ENCODE results near the gene ENKD1. TPM values are rescaled to one million over a fixed set of nuclear protein-coding genes. Genes with fewer than 3 reads are reported as not detected.

ENKD1 gene
- total RNA-seq, 1 experiment from 2014 or later = 11.9 TPM

DNA sequence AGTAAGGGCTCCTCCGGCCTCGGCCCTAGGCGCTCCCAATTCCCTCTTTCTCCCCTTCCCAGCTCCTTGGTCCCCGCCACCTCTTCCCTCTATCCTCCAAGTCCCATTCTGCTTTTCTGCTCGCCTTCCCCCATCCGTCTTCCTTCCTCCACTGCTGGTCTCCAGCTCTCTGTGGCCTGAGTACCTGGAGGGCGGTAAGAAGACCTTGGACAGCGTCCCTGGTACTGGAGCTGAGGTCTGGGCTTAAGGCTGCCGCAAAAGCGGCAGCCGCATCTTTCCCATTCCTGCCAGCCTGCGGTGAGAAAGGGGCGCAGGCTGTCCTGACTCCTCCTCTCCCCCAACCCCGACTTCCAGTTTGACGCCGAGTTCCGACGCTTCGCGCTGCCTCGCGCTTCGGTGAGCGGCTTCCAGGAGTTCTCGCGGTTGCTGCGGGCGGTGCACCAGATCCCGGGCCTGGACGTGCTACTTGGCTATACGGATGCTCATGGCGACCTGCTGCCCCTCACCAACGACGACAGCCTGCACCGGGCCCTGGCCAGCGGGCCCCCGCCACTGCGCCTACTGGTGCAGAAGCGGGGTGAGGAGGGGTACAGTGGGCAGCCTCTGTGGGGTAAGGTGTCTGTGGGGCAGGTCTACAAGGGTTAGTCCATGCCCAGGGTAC lies 5.3 kb downstream of the ENKD1 start (continued):
- TF ChIP-seq NFATC4 (CRISPR knock-in tag; IDR thresholded peaks at IDR 0.05) (no peak), NR2C2 (CRISPR knock-in tag; IDR thresholded peaks at IDR 0.05) (no peak), ZNF232 (CRISPR knock-in tag; IDR thresholded peaks at IDR 0.05) (no peak), SMAD3 (CRISPR knock-in tag; IDR thresholded peaks at IDR 0.05; ENCODE audit: borderline replicate concordance) (no peak), ZNF317 (CRISPR knock-in tag; IDR thresholded peaks at IDR 0.05; ENCODE audit: borderline replicate concordance, low read depth) (no peak), IRF2 (CRISPR knock-in tag; IDR thresholded peaks at IDR 0.05; ENCODE audit: borderline replicate concordance, low read depth) (no peak), TEAD1 (CRISPR knock-in tag; IDR thresholded peaks at IDR 0.05) (no peak; the same call in none of the 2 replicates), SP1 (CRISPR knock-in tag; conservative IDR thresholded peaks at IDR 0.05) (no peak), ZNF396 (CRISPR knock-in tag; IDR thresholded peaks at IDR 0.05; ENCODE audit: borderline replicate concordance) (no peak)
- TF ChIP-seq, protein P1, sequence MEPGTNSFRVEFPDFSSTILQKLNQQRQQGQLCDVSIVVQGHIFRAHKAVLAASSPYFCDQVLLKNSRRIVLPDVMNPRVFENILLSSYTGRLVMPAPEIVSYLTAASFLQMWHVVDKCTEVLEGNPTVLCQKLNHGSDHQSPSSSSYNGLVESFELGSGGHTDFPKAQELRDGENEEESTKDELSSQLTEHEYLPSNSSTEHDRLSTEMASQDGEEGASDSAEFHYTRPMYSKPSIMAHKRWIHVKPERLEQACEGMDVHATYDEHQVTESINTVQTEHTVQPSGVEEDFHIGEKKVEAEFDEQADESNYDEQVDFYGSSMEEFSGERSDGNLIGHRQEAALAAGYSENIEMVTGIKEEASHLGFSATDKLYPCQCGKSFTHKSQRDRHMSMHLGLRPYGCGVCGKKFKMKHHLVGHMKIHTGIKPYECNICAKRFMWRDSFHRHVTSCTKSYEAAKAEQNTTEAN (CRISPR knock-in tag; IDR thresholded peaks at IDR 0.05) = 0 out of 2 replicates have a peak, but pooled peaks have one; percentile 26
- TF ChIP-seq, protein P2, sequence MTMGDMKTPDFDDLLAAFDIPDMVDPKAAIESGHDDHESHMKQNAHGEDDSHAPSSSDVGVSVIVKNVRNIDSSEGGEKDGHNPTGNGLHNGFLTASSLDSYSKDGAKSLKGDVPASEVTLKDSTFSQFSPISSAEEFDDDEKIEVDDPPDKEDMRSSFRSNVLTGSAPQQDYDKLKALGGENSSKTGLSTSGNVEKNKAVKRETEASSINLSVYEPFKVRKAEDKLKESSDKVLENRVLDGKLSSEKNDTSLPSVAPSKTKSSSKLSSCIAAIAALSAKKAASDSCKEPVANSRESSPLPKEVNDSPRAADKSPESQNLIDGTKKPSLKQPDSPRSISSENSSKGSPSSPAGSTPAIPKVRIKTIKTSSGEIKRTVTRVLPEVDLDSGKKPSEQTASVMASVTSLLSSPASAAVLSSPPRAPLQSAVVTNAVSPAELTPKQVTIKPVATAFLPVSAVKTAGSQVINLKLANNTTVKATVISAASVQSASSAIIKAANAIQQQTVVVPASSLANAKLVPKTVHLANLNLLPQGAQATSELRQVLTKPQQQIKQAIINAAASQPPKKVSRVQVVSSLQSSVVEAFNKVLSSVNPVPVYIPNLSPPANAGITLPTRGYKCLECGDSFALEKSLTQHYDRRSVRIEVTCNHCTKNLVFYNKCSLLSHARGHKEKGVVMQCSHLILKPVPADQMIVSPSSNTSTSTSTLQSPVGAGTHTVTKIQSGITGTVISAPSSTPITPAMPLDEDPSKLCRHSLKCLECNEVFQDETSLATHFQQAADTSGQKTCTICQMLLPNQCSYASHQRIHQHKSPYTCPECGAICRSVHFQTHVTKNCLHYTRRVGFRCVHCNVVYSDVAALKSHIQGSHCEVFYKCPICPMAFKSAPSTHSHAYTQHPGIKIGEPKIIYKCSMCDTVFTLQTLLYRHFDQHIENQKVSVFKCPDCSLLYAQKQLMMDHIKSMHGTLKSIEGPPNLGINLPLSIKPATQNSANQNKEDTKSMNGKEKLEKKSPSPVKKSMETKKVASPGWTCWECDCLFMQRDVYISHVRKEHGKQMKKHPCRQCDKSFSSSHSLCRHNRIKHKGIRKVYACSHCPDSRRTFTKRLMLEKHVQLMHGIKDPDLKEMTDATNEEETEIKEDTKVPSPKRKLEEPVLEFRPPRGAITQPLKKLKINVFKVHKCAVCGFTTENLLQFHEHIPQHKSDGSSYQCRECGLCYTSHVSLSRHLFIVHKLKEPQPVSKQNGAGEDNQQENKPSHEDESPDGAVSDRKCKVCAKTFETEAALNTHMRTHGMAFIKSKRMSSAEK (CRISPR knock-in tag; IDR thresholded peaks at IDR 0.05; ENCODE audit: borderline replicate concordance) = no peak
- TF ChIP-seq, protein P3, sequence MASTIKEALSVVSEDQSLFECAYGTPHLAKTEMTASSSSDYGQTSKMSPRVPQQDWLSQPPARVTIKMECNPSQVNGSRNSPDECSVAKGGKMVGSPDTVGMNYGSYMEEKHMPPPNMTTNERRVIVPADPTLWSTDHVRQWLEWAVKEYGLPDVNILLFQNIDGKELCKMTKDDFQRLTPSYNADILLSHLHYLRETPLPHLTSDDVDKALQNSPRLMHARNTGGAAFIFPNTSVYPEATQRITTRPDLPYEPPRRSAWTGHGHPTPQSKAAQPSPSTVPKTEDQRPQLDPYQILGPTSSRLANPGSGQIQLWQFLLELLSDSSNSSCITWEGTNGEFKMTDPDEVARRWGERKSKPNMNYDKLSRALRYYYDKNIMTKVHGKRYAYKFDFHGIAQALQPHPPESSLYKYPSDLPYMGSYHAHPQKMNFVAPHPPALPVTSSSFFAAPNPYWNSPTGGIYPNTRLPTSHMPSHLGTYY (CRISPR knock-in tag; IDR thresholded peaks at IDR 0.05) = no peak
- TF ChIP-seq, protein P4, sequence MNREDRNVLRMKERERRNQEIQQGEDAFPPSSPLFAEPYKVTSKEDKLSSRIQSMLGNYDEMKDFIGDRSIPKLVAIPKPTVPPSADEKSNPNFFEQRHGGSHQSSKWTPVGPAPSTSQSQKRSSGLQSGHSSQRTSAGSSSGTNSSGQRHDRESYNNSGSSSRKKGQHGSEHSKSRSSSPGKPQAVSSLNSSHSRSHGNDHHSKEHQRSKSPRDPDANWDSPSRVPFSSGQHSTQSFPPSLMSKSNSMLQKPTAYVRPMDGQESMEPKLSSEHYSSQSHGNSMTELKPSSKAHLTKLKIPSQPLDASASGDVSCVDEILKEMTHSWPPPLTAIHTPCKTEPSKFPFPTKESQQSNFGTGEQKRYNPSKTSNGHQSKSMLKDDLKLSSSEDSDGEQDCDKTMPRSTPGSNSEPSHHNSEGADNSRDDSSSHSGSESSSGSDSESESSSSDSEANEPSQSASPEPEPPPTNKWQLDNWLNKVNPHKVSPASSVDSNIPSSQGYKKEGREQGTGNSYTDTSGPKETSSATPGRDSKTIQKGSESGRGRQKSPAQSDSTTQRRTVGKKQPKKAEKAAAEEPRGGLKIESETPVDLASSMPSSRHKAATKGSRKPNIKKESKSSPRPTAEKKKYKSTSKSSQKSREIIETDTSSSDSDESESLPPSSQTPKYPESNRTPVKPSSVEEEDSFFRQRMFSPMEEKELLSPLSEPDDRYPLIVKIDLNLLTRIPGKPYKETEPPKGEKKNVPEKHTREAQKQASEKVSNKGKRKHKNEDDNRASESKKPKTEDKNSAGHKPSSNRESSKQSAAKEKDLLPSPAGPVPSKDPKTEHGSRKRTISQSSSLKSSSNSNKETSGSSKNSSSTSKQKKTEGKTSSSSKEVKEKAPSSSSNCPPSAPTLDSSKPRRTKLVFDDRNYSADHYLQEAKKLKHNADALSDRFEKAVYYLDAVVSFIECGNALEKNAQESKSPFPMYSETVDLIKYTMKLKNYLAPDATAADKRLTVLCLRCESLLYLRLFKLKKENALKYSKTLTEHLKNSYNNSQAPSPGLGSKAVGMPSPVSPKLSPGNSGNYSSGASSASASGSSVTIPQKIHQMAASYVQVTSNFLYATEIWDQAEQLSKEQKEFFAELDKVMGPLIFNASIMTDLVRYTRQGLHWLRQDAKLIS (CRISPR knock-in tag; IDR thresholded peaks at IDR 0.05; ENCODE audit: borderline replicate concordance) = no peak
- TF ChIP-seq, protein P5, sequence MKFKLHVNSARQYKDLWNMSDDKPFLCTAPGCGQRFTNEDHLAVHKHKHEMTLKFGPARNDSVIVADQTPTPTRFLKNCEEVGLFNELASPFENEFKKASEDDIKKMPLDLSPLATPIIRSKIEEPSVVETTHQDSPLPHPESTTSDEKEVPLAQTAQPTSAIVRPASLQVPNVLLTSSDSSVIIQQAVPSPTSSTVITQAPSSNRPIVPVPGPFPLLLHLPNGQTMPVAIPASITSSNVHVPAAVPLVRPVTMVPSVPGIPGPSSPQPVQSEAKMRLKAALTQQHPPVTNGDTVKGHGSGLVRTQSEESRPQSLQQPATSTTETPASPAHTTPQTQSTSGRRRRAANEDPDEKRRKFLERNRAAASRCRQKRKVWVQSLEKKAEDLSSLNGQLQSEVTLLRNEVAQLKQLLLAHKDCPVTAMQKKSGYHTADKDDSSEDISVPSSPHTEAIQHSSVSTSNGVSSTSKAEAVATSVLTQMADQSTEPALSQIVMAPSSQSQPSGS (CRISPR knock-in tag; IDR thresholded peaks at IDR 0.05; ENCODE audit: borderline replicate concordance, low read depth) = no peak
- TF ChIP-seq, protein P6, sequence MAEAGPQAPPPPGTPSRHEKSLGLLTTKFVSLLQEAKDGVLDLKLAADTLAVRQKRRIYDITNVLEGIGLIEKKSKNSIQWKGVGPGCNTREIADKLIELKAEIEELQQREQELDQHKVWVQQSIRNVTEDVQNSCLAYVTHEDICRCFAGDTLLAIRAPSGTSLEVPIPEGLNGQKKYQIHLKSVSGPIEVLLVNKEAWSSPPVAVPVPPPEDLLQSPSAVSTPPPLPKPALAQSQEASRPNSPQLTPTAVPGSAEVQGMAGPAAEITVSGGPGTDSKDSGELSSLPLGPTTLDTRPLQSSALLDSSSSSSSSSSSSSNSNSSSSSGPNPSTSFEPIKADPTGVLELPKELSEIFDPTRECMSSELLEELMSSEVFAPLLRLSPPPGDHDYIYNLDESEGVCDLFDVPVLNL (CRISPR knock-in tag; IDR thresholded peaks at IDR 0.05; ENCODE audit: borderline replicate concordance, low read depth) = no peak
- TF ChIP-seq, protein P7, sequence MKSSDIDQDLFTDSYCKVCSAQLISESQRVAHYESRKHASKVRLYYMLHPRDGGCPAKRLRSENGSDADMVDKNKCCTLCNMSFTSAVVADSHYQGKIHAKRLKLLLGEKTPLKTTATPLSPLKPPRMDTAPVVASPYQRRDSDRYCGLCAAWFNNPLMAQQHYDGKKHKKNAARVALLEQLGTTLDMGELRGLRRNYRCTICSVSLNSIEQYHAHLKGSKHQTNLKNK (CRISPR knock-in tag; IDR thresholded peaks at IDR 0.05) = no peak
- TF ChIP-seq, protein P8, sequence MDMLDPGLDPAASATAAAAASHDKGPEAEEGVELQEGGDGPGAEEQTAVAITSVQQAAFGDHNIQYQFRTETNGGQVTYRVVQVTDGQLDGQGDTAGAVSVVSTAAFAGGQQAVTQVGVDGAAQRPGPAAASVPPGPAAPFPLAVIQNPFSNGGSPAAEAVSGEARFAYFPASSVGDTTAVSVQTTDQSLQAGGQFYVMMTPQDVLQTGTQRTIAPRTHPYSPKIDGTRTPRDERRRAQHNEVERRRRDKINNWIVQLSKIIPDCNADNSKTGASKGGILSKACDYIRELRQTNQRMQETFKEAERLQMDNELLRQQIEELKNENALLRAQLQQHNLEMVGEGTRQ (CRISPR knock-in tag; IDR thresholded peaks at IDR 0.05) = no peak; the same call in 1 of the 2 replicates
- TF ChIP-seq, protein P9, sequence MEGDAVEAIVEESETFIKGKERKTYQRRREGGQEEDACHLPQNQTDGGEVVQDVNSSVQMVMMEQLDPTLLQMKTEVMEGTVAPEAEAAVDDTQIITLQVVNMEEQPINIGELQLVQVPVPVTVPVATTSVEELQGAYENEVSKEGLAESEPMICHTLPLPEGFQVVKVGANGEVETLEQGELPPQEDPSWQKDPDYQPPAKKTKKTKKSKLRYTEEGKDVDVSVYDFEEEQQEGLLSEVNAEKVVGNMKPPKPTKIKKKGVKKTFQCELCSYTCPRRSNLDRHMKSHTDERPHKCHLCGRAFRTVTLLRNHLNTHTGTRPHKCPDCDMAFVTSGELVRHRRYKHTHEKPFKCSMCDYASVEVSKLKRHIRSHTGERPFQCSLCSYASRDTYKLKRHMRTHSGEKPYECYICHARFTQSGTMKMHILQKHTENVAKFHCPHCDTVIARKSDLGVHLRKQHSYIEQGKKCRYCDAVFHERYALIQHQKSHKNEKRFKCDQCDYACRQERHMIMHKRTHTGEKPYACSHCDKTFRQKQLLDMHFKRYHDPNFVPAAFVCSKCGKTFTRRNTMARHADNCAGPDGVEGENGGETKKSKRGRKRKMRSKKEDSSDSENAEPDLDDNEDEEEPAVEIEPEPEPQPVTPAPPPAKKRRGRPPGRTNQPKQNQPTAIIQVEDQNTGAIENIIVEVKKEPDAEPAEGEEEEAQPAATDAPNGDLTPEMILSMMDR (IDR thresholded peaks at IDR 0.05) = no peak
- TF ChIP-seq, protein P10, sequence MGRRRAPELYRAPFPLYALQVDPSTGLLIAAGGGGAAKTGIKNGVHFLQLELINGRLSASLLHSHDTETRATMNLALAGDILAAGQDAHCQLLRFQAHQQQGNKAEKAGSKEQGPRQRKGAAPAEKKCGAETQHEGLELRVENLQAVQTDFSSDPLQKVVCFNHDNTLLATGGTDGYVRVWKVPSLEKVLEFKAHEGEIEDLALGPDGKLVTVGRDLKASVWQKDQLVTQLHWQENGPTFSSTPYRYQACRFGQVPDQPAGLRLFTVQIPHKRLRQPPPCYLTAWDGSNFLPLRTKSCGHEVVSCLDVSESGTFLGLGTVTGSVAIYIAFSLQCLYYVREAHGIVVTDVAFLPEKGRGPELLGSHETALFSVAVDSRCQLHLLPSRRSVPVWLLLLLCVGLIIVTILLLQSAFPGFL (CRISPR knock-in tag; IDR thresholded peaks at IDR 0.05; ENCODE audit: borderline replicate concordance) = no peak

All from WTC11 (cell line).